ENCODE data around the gene DCAF7.
A peak's percentile ranks its signal among the peaks of the same experiment; 100 is the strongest.

DCAF7 gene

DNA sequence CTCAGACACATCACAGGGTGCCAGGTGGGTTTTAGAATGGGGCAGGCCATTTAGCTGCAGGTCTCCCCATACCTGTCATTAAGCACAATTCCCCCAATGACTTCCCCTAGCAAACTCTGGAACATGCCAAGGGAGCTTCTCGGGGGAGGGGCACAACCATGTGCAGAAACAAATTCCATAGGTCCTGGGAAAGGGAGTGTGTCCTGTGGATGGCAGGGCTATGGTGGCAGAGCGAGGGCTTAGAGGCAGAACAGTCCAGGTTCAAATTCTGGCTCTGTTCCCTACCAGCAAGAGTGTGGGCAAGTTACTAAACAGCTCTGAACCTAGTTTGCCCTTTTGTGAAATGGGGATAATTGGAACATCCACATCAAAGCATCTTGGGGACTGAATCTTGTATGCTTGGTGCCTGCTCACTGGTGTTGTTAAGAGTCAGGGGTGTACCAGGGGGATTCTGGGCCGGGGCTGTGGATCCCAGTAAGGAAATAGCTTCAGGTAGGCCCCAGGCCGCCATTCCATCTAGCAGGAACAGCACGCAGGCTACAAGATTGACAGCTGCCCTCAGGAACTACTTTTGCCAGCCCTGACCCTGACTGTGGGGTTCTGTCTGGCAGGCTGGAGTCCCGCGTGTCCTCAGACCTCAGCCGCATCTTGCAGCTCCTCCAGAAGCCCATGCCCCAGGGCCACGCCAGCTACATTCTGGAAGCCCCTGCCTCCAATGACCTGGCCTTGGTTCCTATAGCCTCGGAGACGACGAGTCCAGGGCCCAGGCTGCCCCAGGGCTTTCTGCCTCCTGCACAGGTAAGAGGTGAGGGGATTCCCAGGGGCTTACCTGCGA is 5.6 kb upstream of the DCAF7 start:
- DNase-seq (ENCODE audit: low read depth), result no peak

DNA sequence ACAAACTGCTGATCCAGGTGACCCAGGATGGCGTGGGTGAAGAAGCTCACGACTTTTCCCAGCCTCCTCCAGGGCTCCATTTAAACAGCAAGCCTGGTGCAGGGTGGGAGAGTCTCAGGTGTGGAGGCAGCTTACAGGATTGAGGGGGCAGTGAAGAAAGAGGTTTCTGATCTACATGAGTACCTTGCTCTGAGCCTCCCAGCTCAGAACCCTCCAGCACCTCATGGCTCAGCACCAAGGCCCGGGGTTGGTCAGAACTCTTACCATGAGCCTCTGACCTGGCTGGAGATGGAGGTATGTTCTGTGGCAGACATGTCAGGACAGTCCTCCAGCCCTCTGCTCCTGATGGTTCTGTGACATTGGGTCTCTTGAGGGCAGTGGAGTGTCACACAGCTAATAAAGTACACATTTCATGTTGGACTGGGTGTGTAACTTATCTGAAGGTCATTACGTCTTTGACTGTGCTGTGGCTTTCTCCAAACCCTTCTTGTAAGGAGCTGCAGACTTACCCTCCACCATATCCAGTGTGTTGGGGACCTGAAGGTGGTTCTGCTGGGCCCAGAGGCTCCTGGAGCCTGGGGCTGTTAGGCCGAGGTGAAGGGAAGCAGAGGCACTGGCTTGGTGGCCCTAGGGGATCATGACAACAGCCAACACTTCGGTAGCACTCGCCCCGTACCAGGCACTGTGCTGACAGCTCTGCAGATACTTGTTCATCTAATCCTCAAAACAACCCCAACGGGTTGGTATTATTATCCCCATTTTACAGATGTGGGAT is 3.8 kb upstream of the DCAF7 start:
- DNase-seq (ENCODE audit: low read depth), result no peak

DNA sequence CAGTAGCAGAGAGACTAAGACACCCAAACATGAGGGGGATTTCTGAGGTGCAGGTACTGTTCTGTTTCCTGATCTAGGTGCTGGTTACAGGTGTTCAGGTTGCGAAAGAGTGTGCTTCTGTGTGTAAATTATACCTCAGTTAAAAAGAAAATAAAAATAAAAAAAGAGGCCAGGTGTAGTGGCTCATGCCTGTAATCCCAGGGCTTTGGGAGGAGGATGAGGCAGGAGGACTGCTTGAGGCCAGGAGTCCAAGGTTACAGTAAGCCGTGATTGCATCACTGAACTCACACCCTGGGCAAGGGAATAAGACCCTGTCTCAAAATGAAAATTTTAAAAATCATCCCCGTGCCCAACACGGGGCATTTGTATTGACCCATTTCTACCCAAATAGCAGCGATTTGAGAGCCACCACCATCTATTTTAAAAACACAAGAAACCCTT is 3.2 kb upstream of the DCAF7 start:
- DNase-seq (ENCODE audit: low read depth), result no peak

DNA sequence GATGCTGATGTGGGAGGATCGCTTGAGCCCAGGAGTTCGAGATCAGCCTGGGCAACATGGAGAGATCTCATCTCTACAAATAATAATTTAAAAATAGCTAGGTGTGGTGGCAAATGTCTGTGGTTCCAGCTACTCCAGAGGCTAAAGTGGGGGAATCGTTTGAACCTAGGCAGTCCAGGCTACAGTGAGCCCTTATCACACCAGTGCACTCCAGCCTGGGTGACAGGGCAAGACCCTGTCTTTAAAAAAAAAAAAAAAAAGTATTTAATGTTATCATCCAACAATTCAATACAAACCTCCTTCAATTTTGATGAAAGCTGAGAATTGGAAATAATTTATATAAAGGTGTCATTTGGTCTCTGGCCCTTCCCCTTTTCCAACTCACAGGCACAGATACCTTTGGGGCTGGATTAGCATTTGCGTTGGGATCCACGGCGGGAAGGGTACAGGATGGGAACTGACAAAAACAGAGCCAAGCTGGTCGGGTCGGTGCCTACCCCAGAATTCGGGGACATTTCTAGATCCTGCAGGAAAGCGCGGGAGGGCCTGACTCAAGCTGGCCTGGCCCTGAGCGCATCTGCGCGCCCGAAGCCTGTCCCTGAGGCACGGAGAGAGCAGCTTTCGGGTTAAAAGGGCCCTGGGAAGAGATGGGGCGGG is 860 bp upstream of the DCAF7 start:
- DNase-seq (ENCODE audit: low read depth), result no peak

DNA sequence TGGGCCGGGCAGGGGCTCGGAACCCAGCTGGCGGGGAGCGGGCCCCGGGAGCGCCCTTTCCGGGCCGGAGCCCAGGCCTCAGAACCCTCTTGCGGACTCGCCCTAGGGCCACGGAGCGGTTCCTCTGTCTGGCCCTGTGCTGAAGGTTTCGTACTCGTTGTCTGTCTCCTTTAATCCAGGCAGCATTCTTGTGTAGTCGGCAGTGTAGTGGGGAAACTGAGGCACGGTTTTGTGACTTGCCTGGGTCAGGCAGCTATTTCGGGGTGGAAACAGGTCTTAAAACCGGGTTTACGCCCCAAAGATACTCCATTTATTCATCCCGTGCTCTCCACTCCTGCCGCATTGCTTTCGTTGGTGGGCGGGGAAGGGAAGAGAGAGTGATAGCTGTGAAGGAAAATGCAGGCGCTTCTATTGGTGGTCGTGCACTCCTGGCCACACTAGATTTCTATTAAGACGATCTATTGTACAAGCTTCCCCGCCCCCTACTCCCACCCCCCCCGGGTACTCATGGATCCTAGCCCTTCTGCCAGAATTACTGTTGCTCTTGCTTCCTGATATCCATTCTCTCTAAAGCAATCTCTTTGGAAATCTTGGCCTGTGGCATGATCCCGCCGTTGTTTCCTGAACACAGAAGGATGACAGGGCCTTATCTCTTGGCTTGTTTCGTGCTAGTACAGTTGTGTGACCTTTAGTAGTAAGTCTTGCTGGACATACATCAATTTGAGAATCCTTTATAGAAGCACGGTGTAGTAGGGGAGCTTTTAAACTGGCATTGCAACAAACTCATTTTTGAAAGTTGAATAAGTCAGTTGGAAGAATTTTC is 751 bp downstream of the DCAF7 start:
- peak; percentile 4 for DNase-seq (ENCODE audit: low read depth)

DNA sequence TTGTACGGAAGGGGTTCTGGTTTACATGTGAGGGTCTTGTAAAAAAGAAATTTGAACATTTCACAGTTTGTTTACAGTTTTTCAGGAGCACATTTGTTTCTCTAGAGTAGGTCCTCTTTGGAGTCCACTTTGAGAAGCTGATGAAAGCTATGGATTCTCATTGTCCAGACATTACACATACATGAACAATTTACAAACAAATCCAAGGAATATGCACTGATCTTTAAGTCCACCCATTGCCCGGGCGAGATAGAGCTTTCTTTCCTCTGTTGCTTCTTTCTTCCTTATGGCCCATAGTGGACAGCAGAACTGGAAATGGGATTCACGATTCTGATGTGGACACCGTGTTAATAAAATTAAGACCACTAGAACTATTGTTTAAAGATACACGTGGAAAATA is 1.9 kb downstream of the DCAF7 start:
- DNase-seq (ENCODE audit: low read depth), result peak; percentile 2

DNA sequence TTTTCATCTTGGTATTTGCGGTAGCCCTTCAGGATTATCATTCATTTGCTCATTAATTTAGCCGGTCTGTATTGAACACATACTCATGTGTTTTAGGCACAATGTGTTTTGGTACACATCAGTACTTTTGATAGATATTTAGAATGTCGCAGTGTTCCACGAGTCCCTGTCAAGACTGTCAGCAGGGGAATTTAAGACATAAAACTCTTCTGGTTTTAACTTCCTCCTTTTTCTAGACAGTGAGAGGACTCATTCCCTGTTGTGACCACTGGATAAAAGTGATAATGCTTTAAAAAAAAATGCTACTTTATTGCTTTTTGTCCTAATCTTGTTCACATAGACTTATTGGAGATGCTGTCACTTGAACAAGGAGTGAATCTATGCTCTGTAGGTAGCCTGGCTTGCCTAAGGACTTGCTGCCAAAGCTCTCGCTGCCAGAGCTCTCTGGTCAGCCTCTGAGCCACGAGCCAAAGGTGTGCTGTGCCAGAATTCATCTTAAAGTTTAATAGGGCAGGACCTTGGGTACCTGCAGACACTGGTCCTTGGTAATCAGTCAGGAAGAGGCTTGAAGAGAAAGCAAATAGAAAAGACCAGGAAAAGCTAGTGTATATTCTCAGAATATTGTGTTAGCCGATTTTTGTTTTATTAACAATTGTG is 5.4 kb downstream of the DCAF7 start:
- DNase-seq (ENCODE audit: low read depth), result no peak

DNA sequence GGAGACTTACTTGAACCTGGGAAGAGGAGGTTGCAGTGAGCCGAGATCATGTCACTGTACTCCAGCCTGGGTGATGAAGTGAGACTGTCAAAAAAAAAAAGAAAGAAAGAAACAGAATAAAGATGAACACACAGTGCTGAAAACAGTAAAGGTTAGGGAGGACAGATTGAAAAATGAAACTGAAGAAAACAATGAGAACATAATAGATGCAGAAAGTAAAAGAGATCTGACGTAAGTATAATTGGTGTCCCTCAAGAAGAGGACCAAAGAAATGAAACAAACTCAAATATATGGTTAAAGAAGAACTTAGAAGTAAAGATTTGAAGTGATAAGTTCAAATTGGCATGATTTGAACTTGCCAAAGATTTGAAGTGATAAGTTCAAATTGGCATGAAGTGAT is 7.1 kb downstream of the DCAF7 start:
- no peak for DNase-seq (ENCODE audit: low read depth)

DNA sequence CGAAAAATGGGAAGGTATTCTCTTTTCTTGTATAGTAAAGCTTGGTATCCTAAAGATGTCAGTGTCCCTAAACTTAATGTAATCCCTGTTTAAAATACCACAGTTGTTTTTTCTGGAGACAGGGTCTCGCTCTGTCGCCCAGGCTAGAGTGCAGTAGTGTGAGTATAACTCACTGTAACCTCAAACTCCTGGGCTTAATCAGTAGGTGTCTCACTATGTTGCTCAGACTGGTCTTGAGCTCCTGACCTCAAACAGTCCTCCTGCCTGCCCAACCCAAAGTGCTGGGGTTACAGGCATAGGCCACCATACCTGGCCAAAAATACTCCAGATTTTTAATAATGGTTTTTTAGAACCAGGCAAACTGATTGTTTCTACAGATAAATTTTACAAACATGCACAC is 8.2 kb downstream of the DCAF7 start:
- DNase-seq (ENCODE audit: low read depth), result no peak

DNA sequence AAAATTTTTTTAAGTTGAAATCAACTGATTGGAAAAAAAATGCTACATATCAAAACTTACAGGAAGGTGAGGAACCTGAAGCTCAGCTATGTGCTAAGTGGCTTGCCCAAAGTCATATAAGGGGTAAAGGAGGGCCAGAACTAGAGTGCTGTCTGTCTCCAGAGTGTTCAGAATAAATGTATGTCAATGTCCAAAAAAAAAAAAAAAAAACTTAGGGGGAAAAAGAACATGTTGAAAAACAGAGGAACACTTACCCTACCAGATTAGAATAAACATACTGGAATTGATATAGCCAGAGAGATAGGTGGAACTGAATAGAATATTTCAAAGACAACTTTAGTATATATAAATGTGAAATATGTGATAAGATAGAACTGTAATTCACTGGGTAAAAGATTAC is 11.5 kb downstream of the DCAF7 start:
- DNase-seq (ENCODE audit: low read depth), result no peak

DNA sequence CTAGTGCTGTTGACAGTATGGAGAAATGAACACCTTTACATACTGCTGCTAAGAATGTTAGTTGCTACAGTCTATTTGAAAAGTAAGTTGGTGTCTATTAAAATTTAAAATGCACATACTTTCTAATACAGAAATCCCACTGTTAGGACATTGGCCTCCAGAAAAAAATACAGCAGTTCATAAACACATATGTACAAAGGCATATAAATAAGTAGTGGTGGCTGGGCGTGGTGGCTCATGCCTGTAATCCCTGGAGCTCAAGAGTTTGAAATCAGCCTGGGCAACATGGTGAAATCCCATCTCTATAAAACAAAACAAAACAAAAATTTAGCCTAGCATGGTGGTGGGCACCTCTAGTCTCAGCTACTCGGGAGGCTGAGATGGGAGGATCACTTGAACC is 13.1 kb downstream of the DCAF7 start:
- no peak for DNase-seq (ENCODE audit: low read depth)

DNA sequence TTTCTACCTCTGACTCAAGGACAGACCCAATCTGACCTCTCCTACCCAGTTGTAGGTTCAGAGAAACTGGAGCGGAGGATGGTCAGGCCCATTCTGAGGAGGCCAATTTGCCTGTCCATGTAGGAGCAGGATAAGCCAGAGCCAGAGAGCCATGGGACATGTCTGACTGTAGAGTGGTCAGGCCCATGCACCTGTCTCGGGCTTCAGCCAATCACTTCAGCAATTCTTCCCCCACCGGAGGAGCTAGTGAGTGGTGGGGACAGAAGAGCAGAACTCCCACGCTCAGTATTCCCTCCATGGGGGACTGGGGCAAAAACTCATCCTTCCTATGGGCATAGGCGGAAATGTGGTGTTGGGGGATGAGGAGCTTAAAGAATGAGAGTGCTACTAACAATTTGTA is 14.3 kb downstream of the DCAF7 start:
- DNase-seq (ENCODE audit: low read depth), result no peak

DNA sequence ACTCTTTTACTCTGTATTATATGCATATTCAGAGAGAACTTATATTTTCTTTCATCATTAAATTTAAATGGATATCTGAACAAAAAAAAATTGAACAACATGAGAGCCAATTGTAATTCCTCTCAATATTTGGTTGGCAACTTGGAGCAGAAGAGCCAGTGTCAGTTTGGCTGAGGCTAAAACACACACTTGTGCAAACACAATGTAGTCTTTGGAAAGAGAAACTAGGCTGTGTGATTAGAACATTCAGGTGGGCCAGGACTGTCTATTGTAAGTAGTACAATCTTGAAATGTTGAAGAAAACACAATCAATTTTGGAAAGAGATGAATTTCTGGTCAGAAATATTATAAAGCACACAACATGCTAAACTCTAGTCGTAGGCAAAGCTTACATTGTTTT is 17.0 kb downstream of the DCAF7 start:
- DNase-seq (ENCODE audit: low read depth), result no peak

DNA sequence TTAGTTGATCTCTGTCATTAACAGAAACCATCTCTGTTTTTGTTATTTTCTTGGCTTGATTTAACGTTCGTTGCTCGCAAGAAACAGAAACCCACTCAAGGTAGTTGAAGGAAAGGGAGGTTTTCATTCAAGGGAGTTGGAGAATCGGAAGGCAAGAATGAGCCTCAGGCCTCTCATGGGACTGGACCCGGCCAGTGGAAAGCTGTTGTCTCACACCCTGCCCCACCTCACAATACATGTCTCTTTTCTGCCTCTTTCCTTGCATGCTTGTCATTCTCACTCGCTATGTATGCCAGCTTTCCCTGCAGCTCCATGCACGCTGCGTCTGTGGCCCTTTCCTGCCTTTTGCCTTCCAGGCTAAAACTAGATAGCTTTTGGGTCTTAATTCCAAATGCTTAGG is 18.3 kb downstream of the DCAF7 start:
- DNase-seq (ENCODE audit: low read depth), result no peak

DNA sequence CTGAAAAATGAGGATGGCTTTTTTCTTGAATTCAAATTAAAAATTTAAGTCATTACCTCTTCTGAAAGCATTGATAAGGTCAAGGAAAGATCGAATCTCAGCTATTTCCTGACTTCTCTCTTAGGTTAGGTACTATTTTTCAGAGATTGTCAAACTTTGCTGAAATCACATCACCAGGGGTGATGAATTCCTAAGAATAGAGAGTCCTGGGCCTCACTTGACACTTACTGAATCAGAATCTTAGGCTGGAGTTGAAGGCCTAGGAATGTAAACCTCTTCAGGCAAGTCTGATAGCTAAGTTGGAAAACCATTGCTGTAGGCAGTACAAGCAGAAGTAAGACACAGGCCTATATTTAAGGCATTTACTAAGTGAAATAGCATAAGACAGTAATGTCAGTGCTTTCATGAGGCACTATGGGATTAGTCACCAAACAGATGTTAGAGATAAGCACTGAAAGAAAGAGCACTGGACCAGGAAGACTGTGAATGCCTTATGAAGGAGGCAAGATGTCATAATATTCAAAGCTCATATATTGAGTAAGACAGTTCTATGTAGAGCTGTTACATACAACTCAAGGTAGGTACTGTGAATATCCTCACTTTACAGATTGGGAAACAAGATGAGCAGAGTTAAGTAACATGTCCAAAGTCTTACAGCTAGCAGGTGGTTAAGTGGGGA is 21.5 kb downstream of the DCAF7 start:
- peak; percentile 63 for DNase-seq (ENCODE audit: low read depth)

DNA sequence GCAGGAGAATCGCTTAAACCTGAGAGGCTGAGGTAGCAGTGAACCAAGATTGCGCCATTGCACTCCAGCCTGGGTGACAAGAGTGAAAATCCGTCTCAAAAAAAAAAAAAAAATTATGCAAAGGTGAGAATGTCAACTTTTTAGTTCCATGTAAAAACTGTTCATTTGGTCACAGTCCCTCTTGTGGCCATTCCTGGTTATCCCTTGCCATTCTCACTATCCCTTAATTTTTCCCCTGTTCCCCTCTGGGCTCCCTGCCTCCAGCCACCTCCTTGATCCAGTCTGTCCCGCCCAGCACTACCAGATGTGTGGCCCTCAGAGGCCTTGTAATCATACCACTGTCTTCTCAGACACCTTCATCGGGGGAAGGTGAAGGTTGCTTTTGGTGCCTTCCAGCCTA is 23.4 kb downstream of the DCAF7 start:
- DNase-seq (ENCODE audit: low read depth), result no peak

DNA sequence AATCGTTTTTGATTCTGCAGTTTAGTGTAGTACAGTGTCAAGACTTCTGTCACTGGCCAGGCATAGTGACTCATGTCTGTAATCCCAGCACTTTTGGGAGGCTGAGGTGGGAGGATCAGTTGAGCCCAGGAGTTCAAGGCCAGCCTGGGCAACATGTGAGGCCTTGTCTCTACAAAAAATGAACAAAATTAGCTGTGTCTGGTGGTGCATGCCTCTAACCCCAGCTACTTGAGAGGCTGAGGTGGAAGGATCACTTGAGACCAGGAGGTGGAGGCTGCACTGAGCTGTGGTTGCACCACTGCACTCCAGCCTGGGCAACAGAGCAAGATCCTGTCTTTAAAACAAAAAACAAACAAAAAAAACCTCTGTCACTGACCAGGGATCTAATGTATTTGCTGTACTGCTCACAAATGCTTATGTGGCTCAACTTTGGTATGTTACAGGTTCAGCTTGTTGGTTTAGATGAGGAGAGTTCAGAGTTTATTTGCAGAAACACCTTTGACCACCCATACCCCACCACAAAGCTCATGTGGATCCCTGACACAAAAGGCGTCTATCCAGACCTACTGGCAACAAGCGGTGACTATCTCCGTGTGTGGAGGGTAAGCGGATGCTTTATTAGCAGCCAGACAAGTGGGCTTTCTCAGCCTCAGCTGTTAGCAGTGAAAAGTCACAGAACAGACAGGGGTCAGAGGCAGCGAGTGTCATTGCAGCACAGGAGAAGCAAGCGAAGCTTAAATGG is 27.9 kb downstream of the DCAF7 start:
- no peak for DNase-seq (ENCODE audit: low read depth)

DNA sequence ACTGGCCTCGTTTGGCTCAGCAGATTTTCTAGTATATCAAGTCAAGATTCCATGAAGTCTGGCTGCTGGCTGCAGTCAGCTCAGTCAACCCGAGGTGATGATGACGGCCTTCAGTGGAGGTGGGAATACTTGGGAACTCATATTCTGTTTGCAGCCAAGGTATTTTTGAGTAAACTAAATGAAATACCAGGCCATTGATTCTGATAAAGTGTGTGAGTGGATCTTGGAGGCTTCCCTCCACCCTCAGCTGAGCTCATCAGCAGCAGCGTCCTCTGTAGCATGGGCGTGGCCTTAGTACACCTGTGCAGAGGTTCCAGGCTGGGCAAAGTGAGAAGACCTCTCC is 28.5 kb downstream of the DCAF7 start:
- DNase-seq (ENCODE audit: low read depth), result no peak

DNA sequence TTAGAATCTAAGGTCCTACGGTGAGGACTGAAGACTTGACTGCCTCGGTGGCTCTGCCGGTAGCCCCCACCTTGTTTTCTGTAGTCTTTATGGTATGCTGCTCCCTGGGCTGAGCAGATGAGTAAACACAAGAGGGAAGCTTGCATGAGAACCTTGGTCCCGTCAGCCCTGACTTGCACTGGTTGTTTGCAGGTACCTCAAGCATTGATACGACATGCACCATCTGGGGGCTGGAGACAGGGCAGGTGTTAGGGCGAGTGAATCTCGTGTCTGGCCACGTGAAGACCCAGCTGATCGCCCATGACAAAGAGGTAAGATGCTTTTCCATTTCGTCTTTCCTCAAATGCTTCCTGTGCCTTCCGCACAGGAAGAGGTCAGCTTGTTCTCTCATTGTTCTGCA is 29.4 kb downstream of the DCAF7 start:
- DNase-seq (ENCODE audit: low read depth), result no peak

DNA sequence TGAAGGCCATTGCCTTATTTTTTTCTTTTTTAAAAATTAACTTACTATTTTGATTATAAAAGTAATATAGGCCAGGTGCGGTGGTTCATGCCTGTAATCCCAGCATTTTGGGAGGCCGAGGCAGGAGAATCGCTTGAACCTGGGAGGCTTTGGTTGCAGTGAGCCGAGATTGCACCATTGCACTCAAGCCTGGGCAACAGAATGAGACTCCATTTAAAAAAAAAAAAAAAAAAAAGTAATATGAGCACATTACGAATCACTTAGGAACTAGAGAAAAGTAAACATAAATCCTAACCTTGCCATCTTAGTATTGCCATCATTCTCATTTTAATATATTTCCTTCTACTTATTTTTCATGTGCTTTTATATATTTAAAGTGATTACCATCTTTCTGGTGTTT is 37.5 kb downstream of the DCAF7 start:
- no peak for DNase-seq (ENCODE audit: low read depth)

Measured in HS-5 (cell line).